HFF-Myc (cell line): ENCODE data around the gene NUMB.

Experiments used
- DNase-seq: peaks from one replicate; pipeline ENCODE4 v3.0.0-alpha.2; 2011; ENCODE audit warnings: low read depth; ENCODE audit errors: extremely low read depth
- H3K4me3 ChIP-seq: replicated peaks from 2 replicates; pipeline ENCODE4 v1.5.1; 2011; ENCODE audit warnings: low read depth, mild to moderate bottlenecking, control low read depth, low read length
- CTCF ChIP-seq: IDR thresholded peaks from 2 replicates; pipeline ENCODE4 v1.5.1; 2012; ENCODE audit warnings: mild to moderate bottlenecking, low read depth, low read length, control low read depth; ENCODE audit errors: missing control alignments

The NUMB gene

GRCh38 chr14:73236157-73236556 is 222.2 kb downstream of the NUMB start:
- H3K4me3 ChIP-seq: no peak overlapping the region
- DNase-seq: no peak
- no peak for TF ChIP-seq CTCF

- no peak for TF ChIP-seq CTCF
- no peak overlapping the region for H3K4me3 ChIP-seq
- DNase-seq: no peak
Measured at GRCh38 chr14:73235531-73236155, 222.7 kb downstream of the NUMB start.

GRCh38 chr14:73234586-73235394 is 223.6 kb downstream of the NUMB start:
- DNase-seq: no peak
- no peak for TF ChIP-seq CTCF
- H3K4me3 ChIP-seq: no peak overlapping the region

- H3K4me3 ChIP-seq: no peak overlapping the region
- TF ChIP-seq CTCF: no peak
- no peak for DNase-seq
Measured at GRCh38 chr14:73234029-73234428, 224.3 kb downstream of the NUMB start.

- no peak for DNase-seq
- no peak overlapping the region for H3K4me3 ChIP-seq
- no peak for TF ChIP-seq CTCF
Measured at GRCh38 chr14:73233564-73233963, 224.8 kb downstream of the NUMB start.

- no peak for DNase-seq
- H3K4me3 ChIP-seq: no peak overlapping the region
- TF ChIP-seq CTCF: no peak
Measured at GRCh38 chr14:73232984-73233383, 225.4 kb downstream of the NUMB start.
